GM06990 (cell line): ENCODE measurements around the gene CDKN2AIP.

ENCODE experiments used
- DNase-seq: peaks from one replicate; pipeline ENCODE4 v3.0.0-alpha.2; 2011; ENCODE audit not compliant: insufficient read length; ENCODE audit errors: extremely low read depth
- H3K27me3 ChIP-seq: replicated peaks from 2 replicates; pipeline ENCODE4 v1.6.0; 2011; ENCODE audit warnings: low read length; ENCODE audit not compliant: control insufficient read depth, insufficient read depth
- H3K36me3 ChIP-seq: 2 replicates; pipeline ENCODE4 v1.5.1; 2011; ENCODE audit warnings: low read length; ENCODE audit not compliant: control insufficient read depth, insufficient read depth
- H3K4me3 ChIP-seq: replicated peaks from 2 replicates; pipeline ENCODE4 v1.5.1; 2011; ENCODE audit warnings: low read depth, mild to moderate bottlenecking, control low read depth, low read length
- CTCF ChIP-seq: IDR thresholded peaks from 2 replicates; pipeline ENCODE4 v1.5.1; 2011; ENCODE audit warnings: low read length, control low read depth, mild to moderate bottlenecking, inconsistent platforms; ENCODE audit not compliant: insufficient read depth, poor library complexity, severe bottlenecking

The CDKN2AIP gene

GRCh38 chr4:183492791-183493222 lies 48.4 kb downstream of the CDKN2AIP start:
- no peaks in the 10 kb centered on the region for H3K27me3 ChIP-seq
- no peaks in the 10 kb centered on the region for H3K36me3 ChIP-seq
- no peak for TF ChIP-seq CTCF
- DNase-seq, result no peak
- no peak overlapping the region for H3K4me3 ChIP-seq

- DNase-seq, result no peak
- no peak for TF ChIP-seq CTCF
- no peaks in the 10 kb centered on the region for H3K36me3 ChIP-seq
- no peak overlapping the region for H3K4me3 ChIP-seq
- H3K27me3 ChIP-seq, result no peaks in the 10 kb centered on the region
Measured at GRCh38 chr4:183493246-183493645, 48.8 kb downstream of the CDKN2AIP start.

GRCh38 chr4:183495184-183495583 lies 50.7 kb downstream of the CDKN2AIP start:
- no peaks in the 10 kb centered on the region for H3K36me3 ChIP-seq
- no peak for TF ChIP-seq CTCF
- no peak for DNase-seq
- no peak overlapping the region for H3K4me3 ChIP-seq
- H3K27me3 ChIP-seq, result no peaks in the 10 kb centered on the region
